Myocyte (in vitro differentiated cells): Measurements from ENCODE around the gene RFNG. TPM values are rescaled to one million over a fixed set of nuclear protein-coding genes. Genes with fewer than 3 reads are reported as not detected.

Experiments
- DNase-seq: peaks from one replicate; pipeline ENCODE4 v3.0.0-alpha.2; 2012; ENCODE audit warnings: low read depth
- total RNA-seq: library from RNA; depleted of rRNA; stranded (reverse); fragments of >200 nt; gene quantifications from 2 replicates; pipeline ENCODE4 v1.2.3, GENCODE V29; 2014

Gene RFNG
- total RNA-seq, 1 donor from 2014 or later = 45.4 TPM

GRCh38 chr17:82004517-82005455 is 46.8 kb downstream of the RFNG start:
- DNase-seq = no peak

- peak; percentile 88 for DNase-seq
Measured at GRCh38 chr17:82003411-82004381, 47.9 kb downstream of the RFNG start.

GRCh38 chr17:82001571-82002056 is 50.0 kb downstream of the RFNG start:
- no peak for DNase-seq

GRCh38 chr17:82000803-82001570 is 50.6 kb downstream of the RFNG start:
- peak; percentile 53 for DNase-seq

DNA sequence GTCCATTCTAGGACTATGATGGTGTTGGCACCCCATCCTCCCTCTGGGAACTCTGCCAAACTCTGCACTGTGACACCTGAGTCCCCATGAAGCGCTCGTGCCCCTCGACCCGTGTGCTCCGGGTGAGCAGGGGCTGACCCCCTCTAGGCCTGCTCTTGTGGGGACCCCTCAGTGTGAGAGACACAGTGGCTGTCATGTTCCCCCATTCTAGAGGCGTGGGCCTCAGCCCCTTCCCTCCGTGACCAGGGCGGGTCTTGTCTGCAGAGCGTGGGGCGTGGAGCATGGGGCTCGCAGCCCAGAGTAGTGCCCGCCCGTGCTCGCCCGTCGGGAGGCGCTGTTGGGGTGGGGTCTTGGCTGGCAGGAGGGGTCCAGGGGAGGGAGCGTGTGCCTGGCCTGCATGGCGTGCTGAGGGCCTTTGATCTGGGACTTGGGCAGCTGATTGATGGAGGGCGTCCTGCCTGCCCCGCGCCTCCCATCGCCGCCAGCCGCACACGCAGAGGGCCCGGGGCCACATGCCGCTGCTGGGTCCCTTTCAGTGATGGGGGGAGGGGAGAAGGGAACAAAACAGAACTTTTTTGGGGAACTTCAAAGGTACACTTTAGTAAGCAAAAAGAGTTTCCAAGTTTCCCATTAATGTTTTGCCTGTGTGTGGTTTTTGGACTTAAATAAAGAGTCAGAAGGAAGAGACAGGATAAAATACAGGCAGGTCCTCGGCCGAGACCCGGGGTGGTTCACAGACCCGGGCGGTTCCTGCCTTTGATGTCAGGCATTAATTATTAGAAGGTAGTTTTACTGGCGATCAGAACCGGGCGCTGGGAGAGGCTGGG is 51.4 kb downstream of the RFNG start:
- no peak for DNase-seq

DNA sequence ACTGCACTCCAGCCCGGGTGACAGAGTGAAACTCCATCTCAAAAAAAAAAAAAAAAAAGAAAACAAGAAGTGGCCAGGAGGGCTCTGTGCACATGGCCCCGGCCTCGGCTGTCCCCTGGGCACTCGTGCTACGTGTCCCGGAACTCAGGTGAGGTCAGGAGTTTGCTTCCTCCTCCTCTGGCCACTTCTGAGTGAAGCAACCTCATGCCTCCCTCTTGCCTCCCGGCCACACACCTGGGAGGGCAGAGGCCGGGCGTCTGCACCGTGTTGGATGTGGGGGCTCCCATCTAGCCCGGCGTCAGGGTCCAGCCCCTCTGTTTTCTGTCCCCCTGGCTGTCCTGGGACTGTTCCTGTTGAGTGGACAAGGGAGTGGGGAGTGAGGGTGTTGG is 52.0 kb downstream of the RFNG start:
- no peak for DNase-seq

GRCh38 chr17:81998691-81999438 is 52.7 kb downstream of the RFNG start:
- DNase-seq = no peak

- no peak for DNase-seq
Measured at GRCh38 chr17:81998212-81998611, 53.4 kb downstream of the RFNG start.

Other genes with a start within 250 kb of the RFNG start
- not detected in 2 replicates for gene GCGR, start 247.7 kb downstream of the RFNG start, total RNA-seq
- gene MCRIP1, start 218.5 kb downstream of the RFNG start, total RNA-seq = 100 and 132 TPM in 2 replicates
- 12.7 and 29.7 TPM in 2 replicates for gene PPP1R27, start 216.8 kb downstream of the RFNG start, total RNA-seq
- 1,674 and 2,691 TPM in 2 replicates for gene P4HB, start 191.3 kb downstream of the RFNG start, total RNA-seq
- gene ARHGDIA, start 180.5 kb downstream of the RFNG start, total RNA-seq = 157 and 161 TPM in 2 replicates
- gene ALYREF, start 160.2 kb downstream of the RFNG start, total RNA-seq = 94.5 and 96.3 TPM in 2 replicates
- 190 and 212 TPM in 2 replicates for gene ANAPC11, start 160.1 kb downstream of the RFNG start, total RNA-seq
- 1.3 and 6.1 TPM in 2 replicates for gene NPB, start 149.6 kb downstream of the RFNG start, total RNA-seq
- gene PCYT2, start 140.4 kb downstream of the RFNG start, total RNA-seq = 67.4 and 88.5 TPM in 2 replicates
- 19.2 and 20.3 TPM in 2 replicates for gene SIRT7, start 133.6 kb downstream of the RFNG start, total RNA-seq
- 48.9 and 61.0 TPM in 2 replicates for gene MAFG, start 124.1 kb downstream of the RFNG start, total RNA-seq
- 120 and 223 TPM in 2 replicates for gene PYCR1, start 114.5 kb downstream of the RFNG start, total RNA-seq
- gene MYADML2, start 104.6 kb downstream of the RFNG start, total RNA-seq = 0.16 and 1.3 TPM in 2 replicates
- gene NOTUM, start 90.6 kb downstream of the RFNG start, total RNA-seq = 0.53 and 1.2 TPM in 2 replicates
- 21.8 and 29.7 TPM in 2 replicates for gene ASPSCR1, start 74.2 kb downstream of the RFNG start, total RNA-seq
- gene CENPX, start 28.9 kb downstream of the RFNG start, total RNA-seq = 50.0 and 61.8 TPM in 2 replicates
- gene LRRC45, start 28.5 kb downstream of the RFNG start, total RNA-seq = 9.4 and 10.5 TPM in 2 replicates
- gene RAC3, start 20.1 kb downstream of the RFNG start, total RNA-seq = 7.3 and 9.8 TPM in 2 replicates
- gene DCXR, start 14.1 kb downstream of the RFNG start, total RNA-seq = 99.4 and 105 TPM in 2 replicates
- 121 and 122 TPM in 2 replicates for gene GPS1, start 87 bp upstream of the RFNG start, total RNA-seq
- gene DUS1L, start 14.0 kb upstream of the RFNG start, total RNA-seq = 97.1 and 109 TPM in 2 replicates
- 78.4 and 97.9 TPM in 2 replicates for gene FASN, start 46.4 kb upstream of the RFNG start, total RNA-seq
- 7.9 and 11.3 TPM in 2 replicates for gene CCDC57, start 161.0 kb upstream of the RFNG start, total RNA-seq
- gene SLC16A3, start 177.2 kb upstream of the RFNG start, total RNA-seq = 94.9 and 164 TPM in 2 replicates
- gene CSNK1D, start 221.9 kb upstream of the RFNG start, total RNA-seq = 29.0 and 37.1 TPM in 2 replicates